Activated CD4-positive, alpha-beta memory T cell treated with anti-CD3 and anti-CD28 coated beads, Interleukin-2, amount 10 ng/mL, durations not matched to agents 7 days and 5 days (primary cell): ENCODE data around the gene FAM83G. TPM values are rescaled to one million over a fixed set of nuclear protein-coding genes. Genes with fewer than 3 reads are reported as not detected.

Experiments used
- CTCF ChIA-PET: fragments of 350-600 bp; sonication (Branson Sonifier 250); formaldehyde crosslinking; loops from one replicate; lab custom pipeline; 2021; ENCODE audit warnings: antibody characterized with exemption, inconsistent platforms; lab: Charles Lee
- POLR2A ChIA-PET: fragments of 350-600 bp; sonication (Branson Sonifier 250); formaldehyde crosslinking; loops from one replicate; lab custom pipeline; 2021; ENCODE audit warnings: antibody characterized with exemption; lab: Charles Lee
- DNase-seq: peaks from one replicate; pipeline ENCODE4 v3.0.0-alpha.2; 2020
- H3K27ac Mint-ChIP-seq: one replicate; pipeline ENCODE4 v1.8.0; 2021; ENCODE audit warnings: mild to moderate bottlenecking, mixed read lengths
- H3K27me3 Mint-ChIP-seq: one replicate; pipeline ENCODE4 v1.8.0; 2021; ENCODE audit warnings: mixed read lengths
- H3K36me3 Mint-ChIP-seq: one replicate; pipeline ENCODE4 v1.8.0; 2021; ENCODE audit warnings: low read depth, mixed read lengths
- H3K4me1 Mint-ChIP-seq: one replicate; pipeline ENCODE4 v1.8.0; 2021; ENCODE audit warnings: mixed read lengths
- H3K4me3 Mint-ChIP-seq: one replicate; pipeline ENCODE4 v1.8.0; 2021; ENCODE audit warnings: mild to moderate bottlenecking, mixed read lengths
- H3K9me3 Mint-ChIP-seq: one replicate; pipeline ENCODE4 v1.8.0; 2021; ENCODE audit warnings: mixed read lengths
- total RNA-seq, 2 experiments: library from RNA; stranded (reverse); gene quantifications; one replicate each; pipeline ENCODE4 v1.2.3, GENCODE V29; 2021

The FAM83G gene
- total RNA-seq, 2 experiments from 2014 or later = 6.4 to 6.5 TPM

GRCh38 chr17:19020016-19020415 is 15.5 kb upstream of the FAM83G start:
- Mint-ChIP-seq H3K9me3 (no peaks in the 10 kb centered on the region), H3K4me1 (peaks cover 13% of the 10 kb centered on the region), H3K36me3 (peaks cover 8% of the 10 kb centered on the region), H3K27ac (no peak overlapping the region), H3K27me3 (peaks cover 2% of the 10 kb centered on the region), H3K4me3 (no peak overlapping the region)
- no peak for DNase-seq
- ChIA-PET CTCF (interaction anchor here (1.1 kb wide), 1 partner anchor 23 kb away, joined by 3 read pairs; no protein-coding TSS in a partner anchor), POLR2A (interaction anchor here (1.6 kb wide), 1 partner anchor 16 kb away, joined by 5 read pairs; the partner anchor contains the start of gene FAM83G)

GRCh38 chr17:19019041-19019941 is 14.7 kb upstream of the FAM83G start:
- ChIA-PET POLR2A (no interaction called here), CTCF (no interaction called here)
- Mint-ChIP-seq H3K27me3 (peaks cover 2% of the 10 kb centered on the region), H3K4me1 (peaks cover 6% of the 10 kb centered on the region), H3K36me3 (peaks cover 3% of the 10 kb centered on the region), H3K27ac (no peak overlapping the region), H3K4me3 (no peak overlapping the region), H3K9me3 (no peaks in the 10 kb centered on the region)
- no peak for DNase-seq

- no peak for DNase-seq
- H3K9me3 Mint-ChIP-seq = no peaks in the 10 kb centered on the region
- H3K4me3 Mint-ChIP-seq = no peak overlapping the region
- POLR2A ChIA-PET = no interaction called here
- peaks cover 2% of the 10 kb centered on the region for H3K27me3 Mint-ChIP-seq
- no peaks in the 10 kb centered on the region for H3K36me3 Mint-ChIP-seq
- no peaks in the 10 kb centered on the region for H3K4me1 Mint-ChIP-seq
- H3K27ac Mint-ChIP-seq = no peak overlapping the region
- CTCF ChIA-PET = interaction anchor here (1.2 kb wide), 1 partner anchor 58 kb away, joined by 4 read pairs; no protein-coding TSS in a partner anchor
Measured at GRCh38 chr17:19018600-19018950, 14.0 kb upstream of the FAM83G start.

- ChIA-PET CTCF (interaction anchor here (1.2 kb wide), 1 partner anchor 57 kb away, joined by 4 read pairs; no protein-coding TSS in a partner anchor), POLR2A (no interaction called here)
- Mint-ChIP-seq H3K36me3 (no peaks in the 10 kb centered on the region), H3K27ac (no peak overlapping the region), H3K4me1 (no peaks in the 10 kb centered on the region), H3K4me3 (no peak overlapping the region), H3K27me3 (peaks cover 2% of the 10 kb centered on the region), H3K9me3 (no peaks in the 10 kb centered on the region)
- DNase-seq = no peak
Measured at GRCh38 chr17:19017804-19018599, 13.4 kb upstream of the FAM83G start.

- Mint-ChIP-seq H3K4me1 (no peaks in the 10 kb centered on the region), H3K4me3 (no peak overlapping the region), H3K27ac (no peak overlapping the region), H3K9me3 (no peaks in the 10 kb centered on the region), H3K27me3 (peaks cover 2% of the 10 kb centered on the region), H3K36me3 (no peaks in the 10 kb centered on the region)
- ChIA-PET CTCF (interaction anchor here (1.2 kb wide), 1 partner anchor 56 kb away, joined by 4 read pairs; no protein-coding TSS in a partner anchor), POLR2A (interaction anchor here (3.2 kb wide), 1 partner anchor 13 kb away, joined by 13 read pairs; the partner anchor contains the start of gene FAM83G)
- DNase-seq = no peak
Measured at GRCh38 chr17:19017401-19017800, 12.8 kb upstream of the FAM83G start.

- CTCF ChIA-PET = no interaction called here
- no peaks in the 10 kb centered on the region for H3K4me1 Mint-ChIP-seq
- no peak for DNase-seq
- H3K4me3 Mint-ChIP-seq = no peak overlapping the region
- no peaks in the 10 kb centered on the region for H3K9me3 Mint-ChIP-seq
- POLR2A ChIA-PET = interaction anchor here (3.2 kb wide), 1 partner anchor 12 kb away, joined by 13 read pairs; the partner anchor contains the start of gene FAM83G
- H3K36me3 Mint-ChIP-seq = no peaks in the 10 kb centered on the region
- no peak overlapping the region for H3K27ac Mint-ChIP-seq
- H3K27me3 Mint-ChIP-seq = peaks cover 2% of the 10 kb centered on the region
Measured at GRCh38 chr17:19016881-19017280, 12.3 kb upstream of the FAM83G start.

GRCh38 chr17:19016297-19016696 is 11.7 kb upstream of the FAM83G start:
- Mint-ChIP-seq H3K4me1 (no peaks in the 10 kb centered on the region), H3K9me3 (no peaks in the 10 kb centered on the region), H3K4me3 (no peak overlapping the region), H3K27ac (no peak overlapping the region), H3K27me3 (peaks cover 2% of the 10 kb centered on the region), H3K36me3 (no peaks in the 10 kb centered on the region)
- ChIA-PET CTCF (no interaction called here), POLR2A (interaction anchor here (3.2 kb wide), 1 partner anchor 12 kb away, joined by 13 read pairs; the partner anchor contains the start of gene FAM83G)
- no peak for DNase-seq

- Mint-ChIP-seq H3K9me3 (no peaks in the 10 kb centered on the region), H3K27me3 (peaks cover 5% of the 10 kb centered on the region), H3K4me3 (no peak overlapping the region), H3K27ac (no peak overlapping the region), H3K36me3 (no peaks in the 10 kb centered on the region), H3K4me1 (no peaks in the 10 kb centered on the region)
- DNase-seq = no peak
- POLR2A ChIA-PET = interaction anchor here (0.6 to 3.2 kb wide), 2 partner anchors 11 to 20 kb away, joined by 3 to 13 read pairs; partner anchors contain the start of gene FAM83G
- CTCF ChIA-PET = no interaction called here
Measured at GRCh38 chr17:19015428-19015827, 10.9 kb upstream of the FAM83G start.

- H3K27me3 Mint-ChIP-seq = peaks cover 5% of the 10 kb centered on the region
- no peaks in the 10 kb centered on the region for H3K4me1 Mint-ChIP-seq
- ChIA-PET CTCF (no interaction called here), POLR2A (interaction anchor here (0.6 to 3.2 kb wide), 3 partner anchors 10 to 20 kb away, joined by 3 to 13 read pairs (median 3); partner anchors contain the start of gene FAM83G)
- DNase-seq = no peak
- H3K36me3 Mint-ChIP-seq = no peaks in the 10 kb centered on the region
- H3K9me3 Mint-ChIP-seq = no peaks in the 10 kb centered on the region
- no peak overlapping the region for H3K4me3 Mint-ChIP-seq
- no peak overlapping the region for H3K27ac Mint-ChIP-seq
Measured at GRCh38 chr17:19014628-19015215, 10.2 kb upstream of the FAM83G start.

GRCh38 chr17:19013806-19014627 is 9.5 kb upstream of the FAM83G start:
- ChIA-PET CTCF (no interaction called here), POLR2A (interaction anchor here (0.7 to 3.2 kb wide), 2 partner anchors 9 to 12 kb away, joined by 3 to 13 read pairs; partner anchors contain the start of gene FAM83G)
- H3K27ac Mint-ChIP-seq = no peak overlapping the region
- no peaks in the 10 kb centered on the region for H3K36me3 Mint-ChIP-seq
- H3K4me3 Mint-ChIP-seq = no peak overlapping the region
- H3K27me3 Mint-ChIP-seq = peaks cover 5% of the 10 kb centered on the region
- DNase-seq = no peak
- no peaks in the 10 kb centered on the region for H3K9me3 Mint-ChIP-seq
- H3K4me1 Mint-ChIP-seq = no peaks in the 10 kb centered on the region

GRCh38 chr17:19013226-19013625 is 8.7 kb upstream of the FAM83G start:
- H3K9me3 Mint-ChIP-seq = no peaks in the 10 kb centered on the region
- no peaks in the 10 kb centered on the region for H3K4me1 Mint-ChIP-seq
- ChIA-PET POLR2A (no interaction called here), CTCF (no interaction called here)
- no peak overlapping the region for H3K27ac Mint-ChIP-seq
- peaks cover 5% of the 10 kb centered on the region for H3K27me3 Mint-ChIP-seq
- H3K36me3 Mint-ChIP-seq = no peaks in the 10 kb centered on the region
- no peak for DNase-seq
- no peak overlapping the region for H3K4me3 Mint-ChIP-seq
